ENCODE measurements around the gene HLA-G.

DNA sequence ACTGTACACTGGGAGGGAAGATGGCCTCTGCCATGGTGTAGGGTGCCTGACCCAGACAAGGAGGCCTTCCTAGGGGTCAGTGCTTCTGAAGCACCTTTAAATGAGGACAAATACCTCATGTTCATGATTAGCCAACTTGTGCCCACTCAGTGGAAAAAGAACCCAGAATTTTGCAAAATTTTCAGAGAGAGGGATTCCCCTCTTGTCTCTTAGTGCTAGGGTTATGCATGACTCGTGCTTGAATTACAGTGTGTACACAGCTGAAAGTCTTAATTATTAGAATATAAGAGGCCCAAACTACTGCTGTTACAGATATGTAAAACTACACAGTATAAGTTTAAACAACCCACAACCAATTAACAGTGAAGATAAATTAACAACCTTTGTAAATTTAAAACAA is 38.0 kb downstream of the HLA-G start:
- TF ChIP-seq, protein P1, sequence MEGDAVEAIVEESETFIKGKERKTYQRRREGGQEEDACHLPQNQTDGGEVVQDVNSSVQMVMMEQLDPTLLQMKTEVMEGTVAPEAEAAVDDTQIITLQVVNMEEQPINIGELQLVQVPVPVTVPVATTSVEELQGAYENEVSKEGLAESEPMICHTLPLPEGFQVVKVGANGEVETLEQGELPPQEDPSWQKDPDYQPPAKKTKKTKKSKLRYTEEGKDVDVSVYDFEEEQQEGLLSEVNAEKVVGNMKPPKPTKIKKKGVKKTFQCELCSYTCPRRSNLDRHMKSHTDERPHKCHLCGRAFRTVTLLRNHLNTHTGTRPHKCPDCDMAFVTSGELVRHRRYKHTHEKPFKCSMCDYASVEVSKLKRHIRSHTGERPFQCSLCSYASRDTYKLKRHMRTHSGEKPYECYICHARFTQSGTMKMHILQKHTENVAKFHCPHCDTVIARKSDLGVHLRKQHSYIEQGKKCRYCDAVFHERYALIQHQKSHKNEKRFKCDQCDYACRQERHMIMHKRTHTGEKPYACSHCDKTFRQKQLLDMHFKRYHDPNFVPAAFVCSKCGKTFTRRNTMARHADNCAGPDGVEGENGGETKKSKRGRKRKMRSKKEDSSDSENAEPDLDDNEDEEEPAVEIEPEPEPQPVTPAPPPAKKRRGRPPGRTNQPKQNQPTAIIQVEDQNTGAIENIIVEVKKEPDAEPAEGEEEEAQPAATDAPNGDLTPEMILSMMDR (conservative IDR thresholded peaks at IDR 0.05; ENCODE audit: low read length), result no peak
- no peak for TF ChIP-seq EZH2phosphoT487 (IDR thresholded peaks at IDR 0.05; ENCODE audit: borderline replicate concordance, low read depth, low read length)
